ENCODE data around the gene DNAJC4.

DNA sequence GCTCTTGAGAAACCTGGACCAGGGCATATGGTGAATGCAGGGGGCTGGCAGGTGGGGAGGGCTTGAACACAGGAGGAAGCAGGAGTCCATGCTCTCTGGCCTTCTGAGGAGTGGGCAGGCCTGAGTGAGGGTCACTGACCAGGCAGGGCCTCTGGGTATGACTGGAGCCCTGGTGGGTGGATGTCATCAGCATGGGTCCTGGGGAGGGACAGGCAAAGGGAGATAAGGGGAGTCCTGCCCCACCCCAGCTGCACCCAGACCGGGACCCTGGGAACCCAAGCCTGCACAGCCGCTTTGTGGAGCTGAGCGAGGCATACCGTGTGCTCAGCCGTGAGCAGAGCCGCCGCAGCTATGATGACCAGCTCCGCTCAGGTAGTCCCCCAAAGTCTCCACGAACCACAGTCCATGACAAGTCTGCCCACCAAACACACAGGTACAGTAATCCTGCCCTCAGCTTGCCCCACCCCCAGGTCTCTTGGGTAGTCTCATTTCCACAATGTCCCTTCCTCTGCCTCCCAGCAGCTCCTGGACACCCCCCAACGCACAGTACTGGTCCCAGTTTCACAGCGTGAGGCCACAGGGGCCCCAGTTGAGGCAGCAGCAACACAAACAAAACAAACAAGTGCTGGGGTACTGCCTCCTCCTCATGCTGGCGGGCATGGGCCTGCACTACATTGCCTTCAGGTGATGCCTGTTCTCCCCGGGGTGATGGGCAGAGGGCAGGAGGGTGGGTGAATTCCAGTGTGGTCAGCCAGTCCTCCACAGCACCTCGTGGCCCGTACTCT lies 2.0 kb downstream of the DNAJC4 start:
- TF ChIP-seq, protein P1, sequence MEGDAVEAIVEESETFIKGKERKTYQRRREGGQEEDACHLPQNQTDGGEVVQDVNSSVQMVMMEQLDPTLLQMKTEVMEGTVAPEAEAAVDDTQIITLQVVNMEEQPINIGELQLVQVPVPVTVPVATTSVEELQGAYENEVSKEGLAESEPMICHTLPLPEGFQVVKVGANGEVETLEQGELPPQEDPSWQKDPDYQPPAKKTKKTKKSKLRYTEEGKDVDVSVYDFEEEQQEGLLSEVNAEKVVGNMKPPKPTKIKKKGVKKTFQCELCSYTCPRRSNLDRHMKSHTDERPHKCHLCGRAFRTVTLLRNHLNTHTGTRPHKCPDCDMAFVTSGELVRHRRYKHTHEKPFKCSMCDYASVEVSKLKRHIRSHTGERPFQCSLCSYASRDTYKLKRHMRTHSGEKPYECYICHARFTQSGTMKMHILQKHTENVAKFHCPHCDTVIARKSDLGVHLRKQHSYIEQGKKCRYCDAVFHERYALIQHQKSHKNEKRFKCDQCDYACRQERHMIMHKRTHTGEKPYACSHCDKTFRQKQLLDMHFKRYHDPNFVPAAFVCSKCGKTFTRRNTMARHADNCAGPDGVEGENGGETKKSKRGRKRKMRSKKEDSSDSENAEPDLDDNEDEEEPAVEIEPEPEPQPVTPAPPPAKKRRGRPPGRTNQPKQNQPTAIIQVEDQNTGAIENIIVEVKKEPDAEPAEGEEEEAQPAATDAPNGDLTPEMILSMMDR (IDR thresholded peaks at IDR 0.05; ENCODE audit: low read depth, low read length), result no peak
- TF ChIP-seq MYC (IDR thresholded peaks at IDR 0.05; ENCODE audit: low read depth, low read length) (no peak), MAX (IDR thresholded peaks at IDR 0.05; ENCODE audit: low read depth, low read length) (no peak)
